ENCODE measurements around the gene CNIH2. TPM values are rescaled to one million over a fixed set of nuclear protein-coding genes. Genes with fewer than 3 reads are reported as not detected.

The CNIH2 gene
- total and polyA plus RNA-seq, 2 of the 13 experiments (the other 11 are each of a cell fraction or from before 2014, with no cell fraction given), result 0.60 to 0.69 TPM

- TF ChIP-seq YY1 (IDR thresholded peaks at IDR 0.05; ENCODE audit: insufficient read depth, insufficient replicate concordance, low read depth, low read length) (peak; percentile 31), E2F5 (CRISPR knock-in tag; conservative IDR thresholded peaks at IDR 0.05) (no peak), ZNF782 (CRISPR knock-in tag; IDR thresholded peaks at IDR 0.05; ENCODE audit: borderline replicate concordance) (peak; percentile 50; the same call in 1 of the 2 replicates), UBTF (CRISPR knock-in tag; IDR thresholded peaks at IDR 0.05) (peak; percentile 12; the same call in 1 of the 2 replicates), HOXA3 (CRISPR knock-in tag; IDR thresholded peaks at IDR 0.05) (0 out of 2 replicates have a peak, but pooled peaks have one; percentile 1), ZNF292 (CRISPR knock-in tag; IDR thresholded peaks at IDR 0.05; ENCODE audit: borderline replicate concordance, low read depth) (no peak), ZNF839 (CRISPR knock-in tag; IDR thresholded peaks at IDR 0.05; ENCODE audit: borderline replicate concordance) (0 out of 2 replicates have a peak, but pooled peaks have one; percentile 44), ZNF253 (CRISPR knock-in tag; IDR thresholded peaks at IDR 0.05; ENCODE audit: borderline replicate concordance) (0 out of 2 replicates have a peak, but pooled peaks have one; percentile 29), ZC3H4 (CRISPR knock-in tag; IDR thresholded peaks at IDR 0.05; ENCODE audit: borderline replicate concordance) (no peak), JUND (CRISPR knock-in tag; IDR thresholded peaks at IDR 0.05) (no peak), HINFP (CRISPR knock-in tag; IDR thresholded peaks at IDR 0.05; ENCODE audit: low read depth) (0 out of 2 replicates have a peak, but pooled peaks have one; percentile 86), TFAP4 (IDR thresholded peaks at IDR 0.05; ENCODE audit: borderline replicate concordance, low read depth) (0 out of 2 replicates have a peak, but pooled peaks have one; percentile 4), PAX8 (CRISPR knock-in tag; IDR thresholded peaks at IDR 0.05; ENCODE audit: borderline replicate concordance) (peak; percentile 94; the same call in 1 of the 2 replicates), SUZ12 (IDR thresholded peaks at IDR 0.05; ENCODE audit: low read depth, low read length) (no peak), ZNF577 (CRISPR knock-in tag; IDR thresholded peaks at IDR 0.05; ENCODE audit: borderline replicate concordance, low read depth) (0 out of 2 replicates have a peak, but pooled peaks have one; percentile 30), ZNF367 (CRISPR knock-in tag; IDR thresholded peaks at IDR 0.05; ENCODE audit: borderline replicate concordance) (no peak), ZNF598 (CRISPR knock-in tag; IDR thresholded peaks at IDR 0.05; ENCODE audit: borderline replicate concordance) (0 out of 2 replicates have a peak, but pooled peaks have one; percentile 19), ZNF691 (CRISPR knock-in tag; IDR thresholded peaks at IDR 0.05; ENCODE audit: borderline replicate concordance, low read depth) (peak; percentile 16; the same call in 1 of the 2 replicates), SOX13 (IDR thresholded peaks at IDR 0.05) (no peak), SOX13 (CRISPR knock-in tag; conservative IDR thresholded peaks at IDR 0.05 in 1 of 2, IDR thresholded peaks at IDR 0.05 in 1 of 2) (0 out of 4 replicates have a peak, but pooled peaks of 1 of the 2 experiments have one; percentile 1), ZSCAN22 (CRISPR knock-in tag; IDR thresholded peaks at IDR 0.05) (0 out of 2 replicates have a peak, but pooled peaks have one; percentile 44), CENPT (CRISPR knock-in tag; IDR thresholded peaks at IDR 0.05; ENCODE audit: low read depth) (peak; percentile 39; the same call in 1 of the 2 replicates)
Measured at GRCh38 chr11:66258473-66258893, 19.5 kb upstream of the CNIH2 start (continued).

Data from HepG2 (cell line).